Transverse colon (tissue), 4 donors: Measurements from ENCODE around the gene MYH11.

ENCODE experiments used
- POLR2A ChIP-seq: fragments of 450-650 bp; IDR thresholded peaks from one replicate; pipeline ENCODE4 v1.6.1; 2016; ENCODE audit warnings: antibody characterized with exemption, mild to moderate bottlenecking, moderate library complexity
- POLR2AphosphoS5 ChIP-seq, 3 donors: sonication (generic); formaldehyde crosslinking; IDR thresholded peaks; one replicate each; pipeline ENCODE4 v1.6.1; 2016; ENCODE audit warnings: antibody characterized with exemption in 3 of 3
- TF ChIP-seq, protein P1 (sequence below), 5 experiments: fragments of 200-600 bp in 3 of 5; fragments of 450-650 bp in 2 of 5; sonication (generic) in 3 of 5; IDR thresholded peaks; 1 replicate in 2 of 5; 2 replicates in 3 of 5; pipeline ENCODE4 v1.5.1; 2016 to 2017; ENCODE audit warnings: antibody characterized with exemption in 5 of 5, inconsistent platforms in 3 of 5, mild to moderate bottlenecking in 2 of 5, moderate library complexity in 1 of 5

DNA sequence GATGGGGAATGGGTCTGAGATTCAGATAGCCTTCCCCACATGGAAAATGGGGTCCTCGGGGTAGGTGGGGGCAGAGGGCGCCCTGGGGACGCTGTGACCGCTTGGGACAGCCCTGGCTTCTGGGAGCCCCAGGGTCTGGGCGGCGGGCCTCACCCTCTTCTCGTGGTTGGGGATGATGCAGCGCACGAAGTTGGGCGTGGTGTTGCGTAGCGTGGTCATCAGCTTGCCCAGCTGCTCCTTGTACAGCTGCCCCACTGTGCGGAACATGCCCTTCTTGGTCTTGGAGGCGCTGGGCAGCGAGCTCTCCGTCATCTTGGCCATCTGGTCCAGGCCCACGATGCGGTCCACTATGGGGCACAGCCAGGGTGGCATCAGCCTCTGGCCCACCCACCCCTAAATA is 106.8 kb downstream of the MYH11 start:
- TF ChIP-seq, protein P1, sequence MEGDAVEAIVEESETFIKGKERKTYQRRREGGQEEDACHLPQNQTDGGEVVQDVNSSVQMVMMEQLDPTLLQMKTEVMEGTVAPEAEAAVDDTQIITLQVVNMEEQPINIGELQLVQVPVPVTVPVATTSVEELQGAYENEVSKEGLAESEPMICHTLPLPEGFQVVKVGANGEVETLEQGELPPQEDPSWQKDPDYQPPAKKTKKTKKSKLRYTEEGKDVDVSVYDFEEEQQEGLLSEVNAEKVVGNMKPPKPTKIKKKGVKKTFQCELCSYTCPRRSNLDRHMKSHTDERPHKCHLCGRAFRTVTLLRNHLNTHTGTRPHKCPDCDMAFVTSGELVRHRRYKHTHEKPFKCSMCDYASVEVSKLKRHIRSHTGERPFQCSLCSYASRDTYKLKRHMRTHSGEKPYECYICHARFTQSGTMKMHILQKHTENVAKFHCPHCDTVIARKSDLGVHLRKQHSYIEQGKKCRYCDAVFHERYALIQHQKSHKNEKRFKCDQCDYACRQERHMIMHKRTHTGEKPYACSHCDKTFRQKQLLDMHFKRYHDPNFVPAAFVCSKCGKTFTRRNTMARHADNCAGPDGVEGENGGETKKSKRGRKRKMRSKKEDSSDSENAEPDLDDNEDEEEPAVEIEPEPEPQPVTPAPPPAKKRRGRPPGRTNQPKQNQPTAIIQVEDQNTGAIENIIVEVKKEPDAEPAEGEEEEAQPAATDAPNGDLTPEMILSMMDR (IDR thresholded peaks at IDR 0.05), result no peak
- TF ChIP-seq POLR2A (no peak), POLR2AphosphoS5 (IDR thresholded peaks at IDR 0.05) (peak in 1 of 3 donors; percentile 34)
